Ovary (tissue), 3 donors: ENCODE measurements around the gene ADGRD1.

ENCODE experiments used
- CTCF ChIP-seq, 3 donors: fragments of 450-650 bp in 2 of 3; fragments of 200-600 bp in 1 of 3; IDR thresholded peaks; one replicate each; pipeline versions ENCODE4 v1.5.1 to v1.8.0; 2016 to 2022; ENCODE audit warnings: antibody characterized with exemption in 3 of 3, mild to moderate bottlenecking in 1 of 3
- EP300 ChIP-seq: sonication (generic); formaldehyde crosslinking; IDR thresholded peaks from one replicate; pipeline ENCODE4 v1.6.1; 2017; ENCODE audit warnings: antibody characterized with exemption
- donor health status: DM: no; HTN: no; CAD: no.

GRCh38 chr12:130990034-130990433, 36.3 kb downstream of the ADGRD1 start:
- TF ChIP-seq CTCF (IDR thresholded peaks at IDR 0.05) (no peak), EP300 (no peak)
